ENCODE data around the gene NTSR1. TPM values are rescaled to one million over a fixed set of nuclear protein-coding genes. Genes with fewer than 3 reads are reported as not detected.

NTSR1 gene
- total and polyA plus RNA-seq, 4 donors, result 0.03 to 0.33 (median 0.08) TPM; not detected in 1

DNA sequence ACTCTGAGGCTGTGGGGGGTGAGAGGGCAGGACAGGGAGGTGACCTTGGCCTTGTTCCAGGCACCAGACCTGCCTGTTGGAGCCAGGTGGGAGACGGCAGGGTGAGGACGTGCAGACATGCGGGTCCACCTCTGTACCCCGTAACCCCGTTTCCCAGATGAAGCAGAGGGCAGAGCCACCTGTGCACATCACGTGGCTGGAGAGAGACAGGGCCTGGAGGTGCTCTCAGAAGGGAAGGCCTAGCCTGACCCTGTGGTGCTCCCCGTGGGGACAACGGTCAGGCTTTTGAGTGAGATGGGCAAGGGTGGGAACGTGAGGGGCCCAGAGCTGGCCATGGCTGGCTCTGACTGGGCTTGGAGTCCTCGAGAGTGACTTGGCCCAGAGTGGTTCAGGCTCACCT lies 6.6 kb downstream of the NTSR1 start:
- Histone ChIP-seq H3K27ac (ENCODE audit: low read depth in 1 of 2, low read length in 2 of 2) (no peak overlapping the region), H3K4me1 (ENCODE audit: control insufficient read depth in 4 of 4, insufficient read depth in 4 of 4, low read length in 3 of 4) (no peaks in the 10 kb centered on the region), H3K4me3 (ENCODE audit: low read depth in 1 of 3, low read length in 3 of 3) (no peak overlapping the region), H3K9ac (ENCODE audit: low read depth in 1 of 2, low read length in 2 of 2) (no peak overlapping the region), H3K36me3 (ENCODE audit: control insufficient read depth in 4 of 4, insufficient read depth in 3 of 4, low read depth in 1 of 4, low read length in 3 of 4) (no peaks in the 10 kb centered on the region), H3K9me3 (ENCODE audit: control insufficient read depth in 4 of 4, low read length in 3 of 4) (no peaks in the 10 kb centered on the region), H3K27me3 (ENCODE audit: control insufficient read depth in 4 of 4, insufficient read depth in 4 of 4, low read length in 3 of 4) (peaks cover 0 to 2% (median 0%) of the 10 kb centered on the region in 4 donors)
- WGBS, result 82% methylated on average over 10 of the region's 10 CpGs
- no peak for TF ChIP-seq YY1 (IDR thresholded peaks at IDR 0.05)
- TF ChIP-seq FOXA2 (IDR thresholded peaks at IDR 0.05), result no peak
- TF ChIP-seq TAF1 (conservative IDR thresholded peaks at IDR 0.05), result no peak
- TF ChIP-seq, protein P1, sequence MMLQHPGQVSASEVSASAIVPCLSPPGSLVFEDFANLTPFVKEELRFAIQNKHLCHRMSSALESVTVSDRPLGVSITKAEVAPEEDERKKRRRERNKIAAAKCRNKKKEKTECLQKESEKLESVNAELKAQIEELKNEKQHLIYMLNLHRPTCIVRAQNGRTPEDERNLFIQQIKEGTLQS (IDR thresholded peaks at IDR 0.05), result no peak
- TF ChIP-seq, protein P2, sequence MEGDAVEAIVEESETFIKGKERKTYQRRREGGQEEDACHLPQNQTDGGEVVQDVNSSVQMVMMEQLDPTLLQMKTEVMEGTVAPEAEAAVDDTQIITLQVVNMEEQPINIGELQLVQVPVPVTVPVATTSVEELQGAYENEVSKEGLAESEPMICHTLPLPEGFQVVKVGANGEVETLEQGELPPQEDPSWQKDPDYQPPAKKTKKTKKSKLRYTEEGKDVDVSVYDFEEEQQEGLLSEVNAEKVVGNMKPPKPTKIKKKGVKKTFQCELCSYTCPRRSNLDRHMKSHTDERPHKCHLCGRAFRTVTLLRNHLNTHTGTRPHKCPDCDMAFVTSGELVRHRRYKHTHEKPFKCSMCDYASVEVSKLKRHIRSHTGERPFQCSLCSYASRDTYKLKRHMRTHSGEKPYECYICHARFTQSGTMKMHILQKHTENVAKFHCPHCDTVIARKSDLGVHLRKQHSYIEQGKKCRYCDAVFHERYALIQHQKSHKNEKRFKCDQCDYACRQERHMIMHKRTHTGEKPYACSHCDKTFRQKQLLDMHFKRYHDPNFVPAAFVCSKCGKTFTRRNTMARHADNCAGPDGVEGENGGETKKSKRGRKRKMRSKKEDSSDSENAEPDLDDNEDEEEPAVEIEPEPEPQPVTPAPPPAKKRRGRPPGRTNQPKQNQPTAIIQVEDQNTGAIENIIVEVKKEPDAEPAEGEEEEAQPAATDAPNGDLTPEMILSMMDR (IDR thresholded peaks at IDR 0.05; ENCODE audit: low read depth, low read length, missing input control), result no peak
- TF ChIP-seq, protein P3, sequence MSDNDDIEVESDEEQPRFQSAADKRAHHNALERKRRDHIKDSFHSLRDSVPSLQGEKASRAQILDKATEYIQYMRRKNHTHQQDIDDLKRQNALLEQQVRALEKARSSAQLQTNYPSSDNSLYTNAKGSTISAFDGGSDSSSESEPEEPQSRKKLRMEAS (IDR thresholded peaks at IDR 0.05), result no peak
- TF ChIP-seq, protein P4, sequence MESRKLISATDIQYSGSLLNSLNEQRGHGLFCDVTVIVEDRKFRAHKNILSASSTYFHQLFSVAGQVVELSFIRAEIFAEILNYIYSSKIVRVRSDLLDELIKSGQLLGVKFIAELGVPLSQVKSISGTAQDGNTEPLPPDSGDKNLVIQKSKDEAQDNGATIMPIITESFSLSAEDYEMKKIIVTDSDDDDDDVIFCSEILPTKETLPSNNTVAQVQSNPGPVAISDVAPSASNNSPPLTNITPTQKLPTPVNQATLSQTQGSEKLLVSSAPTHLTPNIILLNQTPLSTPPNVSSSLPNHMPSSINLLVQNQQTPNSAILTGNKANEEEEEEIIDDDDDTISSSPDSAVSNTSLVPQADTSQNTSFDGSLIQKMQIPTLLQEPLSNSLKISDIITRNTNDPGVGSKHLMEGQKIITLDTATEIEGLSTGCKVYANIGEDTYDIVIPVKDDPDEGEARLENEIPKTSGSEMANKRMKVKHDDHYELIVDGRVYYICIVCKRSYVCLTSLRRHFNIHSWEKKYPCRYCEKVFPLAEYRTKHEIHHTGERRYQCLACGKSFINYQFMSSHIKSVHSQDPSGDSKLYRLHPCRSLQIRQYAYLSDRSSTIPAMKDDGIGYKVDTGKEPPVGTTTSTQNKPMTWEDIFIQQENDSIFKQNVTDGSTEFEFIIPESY (IDR thresholded peaks at IDR 0.05), result no peak
- TF ChIP-seq SP1 (IDR thresholded peaks at IDR 0.05), result no peak
- TF ChIP-seq EGR1 (IDR thresholded peaks at IDR 0.05; ENCODE audit: low read depth in 2 of 2), result no peak
- no peak for TF ChIP-seq GABPA (IDR thresholded peaks at IDR 0.05 in 1 of 2, conservative IDR thresholded peaks at IDR 0.05 in 1 of 2)
- TF ChIP-seq, protein P5, sequence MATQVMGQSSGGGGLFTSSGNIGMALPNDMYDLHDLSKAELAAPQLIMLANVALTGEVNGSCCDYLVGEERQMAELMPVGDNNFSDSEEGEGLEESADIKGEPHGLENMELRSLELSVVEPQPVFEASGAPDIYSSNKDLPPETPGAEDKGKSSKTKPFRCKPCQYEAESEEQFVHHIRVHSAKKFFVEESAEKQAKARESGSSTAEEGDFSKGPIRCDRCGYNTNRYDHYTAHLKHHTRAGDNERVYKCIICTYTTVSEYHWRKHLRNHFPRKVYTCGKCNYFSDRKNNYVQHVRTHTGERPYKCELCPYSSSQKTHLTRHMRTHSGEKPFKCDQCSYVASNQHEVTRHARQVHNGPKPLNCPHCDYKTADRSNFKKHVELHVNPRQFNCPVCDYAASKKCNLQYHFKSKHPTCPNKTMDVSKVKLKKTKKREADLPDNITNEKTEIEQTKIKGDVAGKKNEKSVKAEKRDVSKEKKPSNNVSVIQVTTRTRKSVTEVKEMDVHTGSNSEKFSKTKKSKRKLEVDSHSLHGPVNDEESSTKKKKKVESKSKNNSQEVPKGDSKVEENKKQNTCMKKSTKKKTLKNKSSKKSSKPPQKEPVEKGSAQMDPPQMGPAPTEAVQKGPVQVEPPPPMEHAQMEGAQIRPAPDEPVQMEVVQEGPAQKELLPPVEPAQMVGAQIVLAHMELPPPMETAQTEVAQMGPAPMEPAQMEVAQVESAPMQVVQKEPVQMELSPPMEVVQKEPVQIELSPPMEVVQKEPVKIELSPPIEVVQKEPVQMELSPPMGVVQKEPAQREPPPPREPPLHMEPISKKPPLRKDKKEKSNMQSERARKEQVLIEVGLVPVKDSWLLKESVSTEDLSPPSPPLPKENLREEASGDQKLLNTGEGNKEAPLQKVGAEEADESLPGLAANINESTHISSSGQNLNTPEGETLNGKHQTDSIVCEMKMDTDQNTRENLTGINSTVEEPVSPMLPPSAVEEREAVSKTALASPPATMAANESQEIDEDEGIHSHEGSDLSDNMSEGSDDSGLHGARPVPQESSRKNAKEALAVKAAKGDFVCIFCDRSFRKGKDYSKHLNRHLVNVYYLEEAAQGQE (IDR thresholded peaks at IDR 0.05), result no peak
- TF ChIP-seq HNF4A (conservative IDR thresholded peaks at IDR 0.05), result no peak
- no peak for TF ChIP-seq NR2F2 (IDR thresholded peaks at IDR 0.05)
- no peak for TF ChIP-seq FOXA1 (IDR thresholded peaks at IDR 0.05)
- no peak for TF ChIP-seq RAD21 (IDR thresholded peaks at IDR 0.05)
- no peak for TF ChIP-seq RXRA (IDR thresholded peaks at IDR 0.05)
- no peak for TF ChIP-seq JUND (IDR thresholded peaks at IDR 0.05)
- TF ChIP-seq HNF4G (IDR thresholded peaks at IDR 0.05), result no peak
- no peak for DNase-seq (ENCODE audit: low spot score)
